Caco-2 (cell line): ENCODE data around the gene GRK5. TPM values are rescaled to one million over a fixed set of nuclear protein-coding genes. Genes with fewer than 3 reads are reported as not detected.

ENCODE experiments used
- BruUV-seq: library from RNA; stranded (reverse); fragments of 400-500 nt; replicated peaks from 2 replicates; lab custom pipeline; 2021; lab: Mats Ljungman, UMichigan
- CTCF ChIA-PET: fragments of 300-600 bp; sonication (Branson Sonifier 250); formaldehyde crosslinking; loops from one replicate; lab custom pipeline; 2022; ENCODE audit warnings: antibody characterized with exemption; lab: Charles Lee
- POLR2A ChIA-PET: fragments of 300-600 bp; sonication (Branson Sonifier 250); formaldehyde crosslinking; loops from one replicate; lab custom pipeline; 2022; ENCODE audit warnings: antibody characterized with exemption; lab: Charles Lee
- DNase-seq, 2 experiments: peaks; one replicate each; pipeline versions ENCODE4 v3.0.0 to v3.0.0-alpha.2; 2020 to 2022
- H3K27me3 ChIP-seq: replicated peaks from 2 replicates; pipeline ENCODE4 v1.6.0; 2011; ENCODE audit warnings: low read length; ENCODE audit not compliant: control insufficient read depth, insufficient read depth
- H3K36me3 ChIP-seq: 2 replicates; pipeline ENCODE4 v1.5.1; 2011; ENCODE audit warnings: low read length; ENCODE audit not compliant: control insufficient read depth, insufficient read depth
- H3K4me1 ChIP-seq: fragments of 250-450 bp; sonication (Bioruptor Pico); 2 replicates; pipeline ENCODE4 v1.5.1; 2020; ENCODE audit warnings: mild to moderate bottlenecking
- H3K4me3 ChIP-seq: 2 replicates; pipeline ENCODE4 v1.5.1; 2011; ENCODE audit warnings: low read depth, mild to moderate bottlenecking, control low read depth, low read length
- H3K9me3 ChIP-seq: fragments of 250-450 bp; sonication (Bioruptor Pico); 2 replicates; pipeline ENCODE4 v1.5.1; 2020; ENCODE audit warnings: mild to moderate bottlenecking, moderate library complexity
- H3K27ac Mint-ChIP-seq: one replicate; pipeline ENCODE4 v1.8.0; 2022; ENCODE audit warnings: mixed read lengths; ENCODE audit not compliant: unreplicated experiment
- H3K27me3 Mint-ChIP-seq: one replicate; pipeline ENCODE4 v1.8.0; 2022; ENCODE audit warnings: mixed read lengths; ENCODE audit not compliant: insufficient read depth, unreplicated experiment
- H3K36me3 Mint-ChIP-seq: one replicate; pipeline ENCODE4 v1.8.0; 2022; ENCODE audit warnings: mild to moderate bottlenecking, mixed read lengths; ENCODE audit not compliant: insufficient read depth, unreplicated experiment
- H3K4me1 Mint-ChIP-seq: one replicate; pipeline ENCODE4 v1.8.0; 2022; ENCODE audit warnings: low read depth, mixed read lengths; ENCODE audit not compliant: unreplicated experiment
- H3K4me3 Mint-ChIP-seq: one replicate; pipeline ENCODE4 v1.8.0; 2022; ENCODE audit warnings: mild to moderate bottlenecking, moderate library complexity, mixed read lengths; ENCODE audit not compliant: unreplicated experiment
- H3K9me3 Mint-ChIP-seq: one replicate; pipeline ENCODE4 v1.8.0; 2022; ENCODE audit warnings: mixed read lengths; ENCODE audit not compliant: unreplicated experiment
- intact Hi-C: fragments of 100-400 bp; cut with micrococcal nuclease; formaldehyde crosslinking; loops from one replicate; pipeline ENCODE4 v1.10.0; 2022; ENCODE audit not compliant: unreplicated experiment
- total RNA-seq: library from RNA; stranded (reverse); gene quantifications from 2 replicates; pipeline ENCODE4 v1.2.3, GENCODE V29; 2022
- TF ChIP-seq, protein P1 (sequence below), 2 experiments: fragments of 200-600 bp in 1 of 2; IDR thresholded peaks; 1 replicate in 1 of 2; 2 replicates in 1 of 2; pipeline versions ENCODE4 v1.5.1 to v1.8.0; 2011 to 2022; ENCODE audit warnings: antibody characterized with exemption in 1 of 2, control low read depth in 1 of 2, inconsistent platforms in 1 of 2, low read depth in 1 of 2, low read length in 1 of 2, mild to moderate bottlenecking in 1 of 2, moderate library complexity in 1 of 2; ENCODE audit not compliant: insufficient read depth in 1 of 2, severe bottlenecking in 1 of 2, unreplicated experiment in 1 of 2

The GRK5 gene
- total RNA-seq, 1 experiment from 2014 or later = 7.7 TPM

DNA sequence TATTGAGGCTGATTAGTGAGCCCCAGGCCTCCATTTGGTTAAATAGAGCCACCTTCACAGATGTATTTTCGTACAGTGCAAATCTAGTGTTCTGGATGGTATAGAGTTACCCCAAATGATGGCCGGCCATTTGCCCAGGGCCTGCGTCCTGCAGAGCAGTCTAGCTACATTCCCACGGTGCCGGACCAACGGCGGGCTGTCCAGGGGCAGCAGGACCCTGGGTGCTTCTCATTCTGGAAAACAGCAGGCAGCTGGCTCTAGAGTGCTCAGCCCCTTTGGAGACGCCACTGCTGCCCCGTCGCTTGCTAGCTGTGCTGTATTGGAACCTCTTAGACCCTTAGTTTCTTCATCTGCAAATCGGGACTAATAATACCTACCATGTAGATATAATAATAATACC lies 186.1 kb downstream of the GRK5 start:
- Mint-ChIP-seq H3K4me1 (no peaks in the 10 kb centered on the region), H3K4me3 (no peak overlapping the region), H3K27ac (no peak overlapping the region), H3K9me3 (no peaks in the 10 kb centered on the region), H3K36me3 (peaks cover 5% of the 10 kb centered on the region), H3K27me3 (no peaks in the 10 kb centered on the region)
- TF ChIP-seq, protein P1, sequence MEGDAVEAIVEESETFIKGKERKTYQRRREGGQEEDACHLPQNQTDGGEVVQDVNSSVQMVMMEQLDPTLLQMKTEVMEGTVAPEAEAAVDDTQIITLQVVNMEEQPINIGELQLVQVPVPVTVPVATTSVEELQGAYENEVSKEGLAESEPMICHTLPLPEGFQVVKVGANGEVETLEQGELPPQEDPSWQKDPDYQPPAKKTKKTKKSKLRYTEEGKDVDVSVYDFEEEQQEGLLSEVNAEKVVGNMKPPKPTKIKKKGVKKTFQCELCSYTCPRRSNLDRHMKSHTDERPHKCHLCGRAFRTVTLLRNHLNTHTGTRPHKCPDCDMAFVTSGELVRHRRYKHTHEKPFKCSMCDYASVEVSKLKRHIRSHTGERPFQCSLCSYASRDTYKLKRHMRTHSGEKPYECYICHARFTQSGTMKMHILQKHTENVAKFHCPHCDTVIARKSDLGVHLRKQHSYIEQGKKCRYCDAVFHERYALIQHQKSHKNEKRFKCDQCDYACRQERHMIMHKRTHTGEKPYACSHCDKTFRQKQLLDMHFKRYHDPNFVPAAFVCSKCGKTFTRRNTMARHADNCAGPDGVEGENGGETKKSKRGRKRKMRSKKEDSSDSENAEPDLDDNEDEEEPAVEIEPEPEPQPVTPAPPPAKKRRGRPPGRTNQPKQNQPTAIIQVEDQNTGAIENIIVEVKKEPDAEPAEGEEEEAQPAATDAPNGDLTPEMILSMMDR (IDR thresholded peaks at IDR 0.05; ENCODE audit: insufficient read depth in 1 of 2, low read depth in 1 of 2, low read length in 1 of 2, severe bottlenecking in 1 of 2, unreplicated experiment in 1 of 2) = no peak
- no peak for DNase-seq
- POLR2A ChIA-PET = no interaction called here
- no TSS peak for BruUV-seq
- 0 out of 2 replicates have a peak, but pooled peaks cover 3% of the 10 kb centered on the region for H3K4me1 ChIP-seq
- CTCF ChIA-PET = no interaction called here
- intact Hi-C loops = no loop called here
- H3K9me3 ChIP-seq = no peaks in the 10 kb centered on the region
- no peaks in the 10 kb centered on the region for H3K36me3 ChIP-seq
- no peak overlapping the region for H3K4me3 ChIP-seq
- H3K27me3 ChIP-seq = no peaks in the 10 kb centered on the region

DNA sequence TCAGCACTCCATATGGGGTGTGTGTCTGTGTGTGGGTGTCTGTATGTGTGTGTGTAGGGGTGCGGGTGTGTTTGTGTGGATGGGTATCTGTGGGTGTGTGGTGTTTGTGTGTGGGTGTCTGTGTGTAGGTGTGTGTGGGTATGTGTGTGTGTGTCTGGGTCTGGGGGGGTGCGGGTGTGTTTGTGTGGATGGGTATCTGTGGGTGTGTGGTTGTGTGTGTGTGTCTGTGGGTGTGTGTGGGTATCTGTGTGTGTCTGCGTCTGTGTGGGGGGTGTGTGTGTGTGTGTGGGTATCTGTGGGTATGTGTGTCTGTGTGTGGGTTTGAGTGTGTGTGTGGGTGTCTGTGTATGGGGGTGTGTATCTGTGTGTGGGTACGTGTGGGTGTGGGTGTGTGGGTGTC lies 186.5 kb downstream of the GRK5 start:
- Histone ChIP-seq H3K4me3 (no peak overlapping the region), H3K9me3 (no peaks in the 10 kb centered on the region), H3K36me3 (no peaks in the 10 kb centered on the region), H3K4me1 (0 out of 2 replicates have a peak, but pooled peaks cover 3% of the 10 kb centered on the region), H3K27me3 (no peaks in the 10 kb centered on the region)
- Mint-ChIP-seq H3K27me3 (no peaks in the 10 kb centered on the region), H3K4me1 (no peaks in the 10 kb centered on the region), H3K27ac (peak overlapping the region; percentile 60), H3K36me3 (peaks cover 5% of the 10 kb centered on the region), H3K4me3 (no peak overlapping the region), H3K9me3 (no peaks in the 10 kb centered on the region)
- ChIA-PET CTCF (no interaction called here), POLR2A (no interaction called here)
- no TSS peak for BruUV-seq
- TF ChIP-seq, protein P1 (IDR thresholded peaks at IDR 0.05; ENCODE audit: insufficient read depth in 1 of 2, low read depth in 1 of 2, low read length in 1 of 2, severe bottlenecking in 1 of 2, unreplicated experiment in 1 of 2) = no peak
- intact Hi-C loops = no loop called here
- no peak for DNase-seq

DNA sequence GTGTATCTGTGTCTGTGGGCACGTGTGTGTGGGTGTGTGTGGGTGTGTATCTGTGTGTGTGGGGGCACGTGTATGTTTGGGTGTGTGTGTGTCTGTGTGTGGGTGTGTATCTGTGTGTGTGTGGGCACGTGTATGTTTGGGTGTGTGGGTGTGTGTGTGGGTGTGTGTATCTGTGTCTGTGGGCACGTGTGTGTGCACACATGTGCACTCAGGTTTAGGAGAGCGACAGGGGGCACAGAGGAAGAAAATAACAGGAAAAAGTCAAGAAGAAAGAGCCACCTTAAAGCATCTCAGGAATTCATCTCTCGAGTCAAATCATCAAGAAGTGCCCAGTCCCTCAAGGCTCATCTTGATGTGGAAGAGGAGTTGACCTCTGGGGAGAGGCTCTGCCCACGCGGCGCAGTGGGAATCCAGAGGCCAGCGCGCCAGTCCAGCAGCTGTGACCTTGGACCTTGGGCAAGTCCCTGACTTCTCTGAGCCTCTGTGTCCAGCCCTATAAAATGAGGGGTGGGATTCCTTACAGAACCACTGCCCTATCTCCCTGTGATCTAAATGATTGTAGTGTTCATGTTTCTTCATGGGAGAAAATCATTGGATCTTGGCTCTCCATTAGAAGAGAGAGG lies 187.4 kb downstream of the GRK5 start:
- Histone ChIP-seq H3K27me3 (no peaks in the 10 kb centered on the region), H3K4me1 (0 out of 2 replicates have a peak, but pooled peaks cover 3% of the 10 kb centered on the region), H3K36me3 (no peaks in the 10 kb centered on the region), H3K4me3 (no peak overlapping the region), H3K9me3 (no peaks in the 10 kb centered on the region)
- H3K27me3 Mint-ChIP-seq = no peaks in the 10 kb centered on the region
- no TSS peak for BruUV-seq
- intact Hi-C loops = no loop called here
- H3K9me3 Mint-ChIP-seq = no peaks in the 10 kb centered on the region
- H3K4me1 Mint-ChIP-seq = no peaks in the 10 kb centered on the region
- CTCF ChIA-PET = interaction anchor here (0.6 kb wide), 1 partner anchor 188 kb away, joined by 4 read pairs; no protein-coding TSS in a partner anchor
- POLR2A ChIA-PET = no interaction called here
- TF ChIP-seq, protein P1 (IDR thresholded peaks at IDR 0.05; ENCODE audit: insufficient read depth in 1 of 2, low read depth in 1 of 2, low read length in 1 of 2, severe bottlenecking in 1 of 2, unreplicated experiment in 1 of 2) = no peak
- H3K36me3 Mint-ChIP-seq = peaks cover 5% of the 10 kb centered on the region
- DNase-seq = no peak
- H3K27ac Mint-ChIP-seq = peak overlapping the region; percentile 60
- H3K4me3 Mint-ChIP-seq = no peak overlapping the region
